ENCODE results near the gene GPC3.

The GPC3 gene

GRCh38 chrX:133689997-133690599 lies 295.3 kb downstream of the GPC3 start:
- H3K4me1 ChIP-seq (ENCODE audit: control insufficient read depth, insufficient read depth, low read length) = peaks cover 14% of the 10 kb centered on the region
- no peak overlapping the region for H3K4me3 ChIP-seq (ENCODE audit: low read depth, low read length)
- H3K9me3 ChIP-seq (ENCODE audit: control insufficient read depth, insufficient read depth, low read length) = no peaks in the 10 kb centered on the region
- no peak overlapping the region for H3K9ac ChIP-seq (ENCODE audit: low read depth, low read length)
- peaks cover under 1% of the 10 kb centered on the region; the same call in 1 of the 2 replicates for H3K27me3 ChIP-seq (ENCODE audit: control insufficient read depth, insufficient read depth, low read length)
- no peaks in the 10 kb centered on the region for H3K36me3 ChIP-seq (ENCODE audit: control insufficient read depth, insufficient read depth, low read length)
- H3K27ac ChIP-seq (ENCODE audit: low read depth, low read length) = no peak overlapping the region

- no peak overlapping the region for H3K9ac ChIP-seq (ENCODE audit: low read depth, low read length)
- no peak overlapping the region for H3K4me3 ChIP-seq (ENCODE audit: low read depth, low read length)
- H3K27me3 ChIP-seq (ENCODE audit: control insufficient read depth, insufficient read depth, low read length) = no peaks in the 10 kb centered on the region
- no peaks in the 10 kb centered on the region for H3K36me3 ChIP-seq (ENCODE audit: control insufficient read depth, insufficient read depth, low read length)
- no peak overlapping the region for H3K27ac ChIP-seq (ENCODE audit: low read depth, low read length)
- no peaks in the 10 kb centered on the region for H3K9me3 ChIP-seq (ENCODE audit: control insufficient read depth, insufficient read depth, low read length)
- peaks cover 15% of the 10 kb centered on the region for H3K4me1 ChIP-seq (ENCODE audit: control insufficient read depth, insufficient read depth, low read length)
Observed at GRCh38 chrX:133685822-133686221, 299.6 kb downstream of the GPC3 start.

DNA sequence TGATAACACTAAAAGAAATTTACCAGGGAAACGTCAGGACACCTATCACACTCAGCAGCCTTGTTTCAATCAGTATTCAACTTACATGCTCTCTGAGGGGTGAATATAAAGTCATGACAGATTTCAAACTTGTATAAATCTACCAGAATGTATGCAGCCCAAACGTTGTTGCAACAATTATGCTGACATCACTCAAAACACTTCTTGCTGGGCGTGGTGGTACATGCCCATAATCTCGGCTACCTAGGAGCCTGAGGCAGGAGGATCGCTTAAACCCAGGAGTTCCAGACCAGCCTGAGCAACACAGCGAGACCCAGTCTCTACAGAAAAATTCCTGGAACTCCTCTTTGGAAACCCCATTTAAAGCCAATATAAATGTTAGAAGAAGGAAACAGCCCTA lies 303.5 kb downstream of the GPC3 start:
- Histone ChIP-seq H3K36me3 (ENCODE audit: control insufficient read depth, insufficient read depth, low read length) (no peaks in the 10 kb centered on the region), H3K27ac (ENCODE audit: low read depth, low read length) (no peak overlapping the region), H3K9me3 (ENCODE audit: control insufficient read depth, insufficient read depth, low read length) (no peaks in the 10 kb centered on the region), H3K27me3 (ENCODE audit: control insufficient read depth, insufficient read depth, low read length) (no peaks in the 10 kb centered on the region), H3K4me3 (ENCODE audit: low read depth, low read length) (no peak overlapping the region), H3K9ac (ENCODE audit: low read depth, low read length) (no peak overlapping the region), H3K4me1 (ENCODE audit: control insufficient read depth, insufficient read depth, low read length) (peaks cover 15% of the 10 kb centered on the region)

GRCh38 chrX:133681421-133681820 lies 304.0 kb downstream of the GPC3 start:
- Histone ChIP-seq H3K27me3 (ENCODE audit: control insufficient read depth, insufficient read depth, low read length) (no peaks in the 10 kb centered on the region), H3K27ac (ENCODE audit: low read depth, low read length) (no peak overlapping the region), H3K4me3 (ENCODE audit: low read depth, low read length) (no peak overlapping the region), H3K9me3 (ENCODE audit: control insufficient read depth, insufficient read depth, low read length) (no peaks in the 10 kb centered on the region), H3K4me1 (ENCODE audit: control insufficient read depth, insufficient read depth, low read length) (peaks cover 12% of the 10 kb centered on the region), H3K36me3 (ENCODE audit: control insufficient read depth, insufficient read depth, low read length) (no peaks in the 10 kb centered on the region), H3K9ac (ENCODE audit: low read depth, low read length) (no peak overlapping the region)

GRCh38 chrX:133677123-133678063 lies 308.0 kb downstream of the GPC3 start:
- H3K4me1 ChIP-seq (ENCODE audit: control insufficient read depth, insufficient read depth, low read length) = peaks cover 17% of the 10 kb centered on the region
- no peak overlapping the region for H3K9ac ChIP-seq (ENCODE audit: low read depth, low read length)
- no peak overlapping the region for H3K4me3 ChIP-seq (ENCODE audit: low read depth, low read length)
- H3K36me3 ChIP-seq (ENCODE audit: control insufficient read depth, insufficient read depth, low read length) = no peaks in the 10 kb centered on the region
- no peaks in the 10 kb centered on the region for H3K9me3 ChIP-seq (ENCODE audit: control insufficient read depth, insufficient read depth, low read length)
- no peaks in the 10 kb centered on the region for H3K27me3 ChIP-seq (ENCODE audit: control insufficient read depth, insufficient read depth, low read length)
- no peak overlapping the region for H3K27ac ChIP-seq (ENCODE audit: low read depth, low read length)

GRCh38 chrX:133676344-133677122 lies 308.9 kb downstream of the GPC3 start:
- Histone ChIP-seq H3K4me1 (ENCODE audit: control insufficient read depth, insufficient read depth, low read length) (peaks cover 22% of the 10 kb centered on the region), H3K36me3 (ENCODE audit: control insufficient read depth, insufficient read depth, low read length) (no peaks in the 10 kb centered on the region), H3K4me3 (ENCODE audit: low read depth, low read length) (no peak overlapping the region), H3K27ac (ENCODE audit: low read depth, low read length) (no peak overlapping the region), H3K9me3 (ENCODE audit: control insufficient read depth, insufficient read depth, low read length) (no peaks in the 10 kb centered on the region), H3K27me3 (ENCODE audit: control insufficient read depth, insufficient read depth, low read length) (no peaks in the 10 kb centered on the region), H3K9ac (ENCODE audit: low read depth, low read length) (no peak overlapping the region)

- peaks cover 32% of the 10 kb centered on the region for H3K4me1 ChIP-seq (ENCODE audit: control insufficient read depth, insufficient read depth, low read length)
- H3K9ac ChIP-seq (ENCODE audit: low read depth, low read length) = no peak overlapping the region
- H3K36me3 ChIP-seq (ENCODE audit: control insufficient read depth, insufficient read depth, low read length) = no peaks in the 10 kb centered on the region
- H3K4me3 ChIP-seq (ENCODE audit: low read depth, low read length) = no peak overlapping the region
- H3K9me3 ChIP-seq (ENCODE audit: control insufficient read depth, insufficient read depth, low read length) = no peaks in the 10 kb centered on the region
- peak overlapping the region; percentile 77 for H3K27ac ChIP-seq (ENCODE audit: low read depth, low read length)
- H3K27me3 ChIP-seq (ENCODE audit: control insufficient read depth, insufficient read depth, low read length) = no peaks in the 10 kb centered on the region
Observed at GRCh38 chrX:133674726-133675470, 310.5 kb downstream of the GPC3 start.

- peaks cover 33% of the 10 kb centered on the region for H3K4me1 ChIP-seq (ENCODE audit: control insufficient read depth, insufficient read depth, low read length)
- no peaks in the 10 kb centered on the region for H3K9me3 ChIP-seq (ENCODE audit: control insufficient read depth, insufficient read depth, low read length)
Observed at GRCh38 chrX:133670383-133670782, 315.0 kb downstream of the GPC3 start.

GRCh38 chrX:133669214-133669613 lies 316.2 kb downstream of the GPC3 start:
- H3K27me3 ChIP-seq (ENCODE audit: control insufficient read depth, insufficient read depth, low read length) = no peaks in the 10 kb centered on the region
- H3K9ac ChIP-seq (ENCODE audit: low read depth, low read length) = no peak overlapping the region
- H3K4me3 ChIP-seq (ENCODE audit: low read depth, low read length) = no peak overlapping the region
- no peaks in the 10 kb centered on the region for H3K9me3 ChIP-seq (ENCODE audit: control insufficient read depth, insufficient read depth, low read length)
- H3K27ac ChIP-seq (ENCODE audit: low read depth, low read length) = no peak overlapping the region
- peaks cover 22% of the 10 kb centered on the region for H3K4me1 ChIP-seq (ENCODE audit: control insufficient read depth, insufficient read depth, low read length)
- H3K36me3 ChIP-seq (ENCODE audit: control insufficient read depth, insufficient read depth, low read length) = no peaks in the 10 kb centered on the region

More at GRCh38 chrX:133670383-133670782, 315.0 kb downstream of the GPC3 start:
- no peaks in the 10 kb centered on the region for H3K27me3 ChIP-seq (ENCODE audit: control insufficient read depth, insufficient read depth, low read length)
- no peak overlapping the region for H3K27ac ChIP-seq (ENCODE audit: low read depth, low read length)
- no peaks in the 10 kb centered on the region for H3K36me3 ChIP-seq (ENCODE audit: control insufficient read depth, insufficient read depth, low read length)
- no peak overlapping the region for H3K9ac ChIP-seq (ENCODE audit: low read depth, low read length)
- no peak overlapping the region for H3K4me3 ChIP-seq (ENCODE audit: low read depth, low read length)

DNA sequence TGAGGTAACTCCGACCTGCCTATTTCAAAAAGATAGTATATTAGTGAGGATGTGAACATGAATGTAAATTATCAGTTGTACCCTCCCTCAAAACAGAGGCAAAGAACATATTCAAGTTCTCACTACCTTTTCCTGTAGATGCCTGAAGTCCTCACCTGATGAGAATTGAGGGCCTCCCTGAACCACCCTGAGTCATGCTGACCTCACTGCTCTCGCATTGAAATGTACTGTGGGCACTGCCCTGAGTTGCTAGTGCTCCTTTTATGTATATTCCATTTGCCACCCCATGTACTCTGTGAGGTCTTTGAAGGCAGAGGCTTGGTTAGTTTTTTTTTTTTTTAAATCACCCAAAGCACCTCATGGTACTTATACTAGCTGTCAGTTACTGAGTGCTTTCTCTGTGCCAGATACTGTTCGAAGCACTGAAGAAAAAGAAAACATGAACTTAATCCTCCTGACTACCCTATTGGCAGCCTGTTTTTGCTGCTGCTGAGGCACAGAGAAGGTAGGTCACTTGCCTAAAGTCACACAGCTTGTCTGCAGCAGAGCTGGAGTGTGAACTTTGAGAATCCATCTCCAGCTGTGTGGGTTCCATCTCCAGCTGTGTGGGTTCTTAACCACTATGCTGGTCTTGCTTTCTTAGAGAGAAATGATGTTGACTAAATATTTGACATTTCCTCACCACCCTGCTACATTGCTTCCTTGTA lies 317.0 kb downstream of the GPC3 start:
- peaks cover 21% of the 10 kb centered on the region for H3K4me1 ChIP-seq (ENCODE audit: control insufficient read depth, insufficient read depth, low read length)
- no peaks in the 10 kb centered on the region for H3K36me3 ChIP-seq (ENCODE audit: control insufficient read depth, insufficient read depth, low read length)
- H3K9ac ChIP-seq (ENCODE audit: low read depth, low read length) = no peak overlapping the region
- no peak overlapping the region for H3K4me3 ChIP-seq (ENCODE audit: low read depth, low read length)
- no peak overlapping the region for H3K27ac ChIP-seq (ENCODE audit: low read depth, low read length)
- H3K9me3 ChIP-seq (ENCODE audit: control insufficient read depth, insufficient read depth, low read length) = no peaks in the 10 kb centered on the region
- no peaks in the 10 kb centered on the region for H3K27me3 ChIP-seq (ENCODE audit: control insufficient read depth, insufficient read depth, low read length)
